Stimulated activated CD4-positive, alpha-beta T cell treated with anti-CD3 and anti-CD28 coated beads, Interleukin-12 subunit alpha, Interleukin-12 subunit beta, amount 100 ng/mL, for 48 hours (primary cell): Measurements from ENCODE around the gene ERG.

ENCODE experiments used
- DNase-seq, 3 donors: peaks; one replicate each; pipeline ENCODE4 v3.0.0-alpha.2; 2020; ENCODE audit warnings: low read depth in 2 of 3, low spot score in 1 of 3

ERG gene

GRCh38 chr21:38396325-38396724 is 102.0 kb downstream of the ERG start:
- no peak for DNase-seq

GRCh38 chr21:38395581-38395980 is 102.7 kb downstream of the ERG start:
- no peak for DNase-seq

- no peak for DNase-seq
Measured at GRCh38 chr21:38392661-38393060, 105.6 kb downstream of the ERG start.

- no peak for DNase-seq
Measured at GRCh38 chr21:38389896-38390295, 108.4 kb downstream of the ERG start.

- no peak for DNase-seq
Measured at GRCh38 chr21:38389354-38389676, 109.0 kb downstream of the ERG start.

- no peak for DNase-seq
Measured at GRCh38 chr21:38388647-38389353, 109.5 kb downstream of the ERG start.

GRCh38 chr21:38388203-38388602 is 110.1 kb downstream of the ERG start:
- no peak for DNase-seq

- no peak for DNase-seq
Measured at GRCh38 chr21:38386967-38387366, 111.3 kb downstream of the ERG start.

GRCh38 chr21:38385427-38386175 is 112.7 kb downstream of the ERG start:
- DNase-seq, result no peak

- no peak for DNase-seq
Measured at GRCh38 chr21:38384675-38385426, 113.4 kb downstream of the ERG start.

GRCh38 chr21:38384238-38384560 is 114.1 kb downstream of the ERG start:
- no peak for DNase-seq

- no peak for DNase-seq
Measured at GRCh38 chr21:38383411-38384237, 114.7 kb downstream of the ERG start.

- DNase-seq, result no peak
Measured at GRCh38 chr21:38380481-38381137, 117.7 kb downstream of the ERG start.

- no peak for DNase-seq
Measured at GRCh38 chr21:38379147-38379546, 119.1 kb downstream of the ERG start.

GRCh38 chr21:38377165-38378088 is 120.8 kb downstream of the ERG start:
- no peak for DNase-seq

- DNase-seq, result no peak
Measured at GRCh38 chr21:38376693-38377092, 121.6 kb downstream of the ERG start.

- DNase-seq, result no peak
Measured at GRCh38 chr21:38376235-38376634, 122.0 kb downstream of the ERG start.

GRCh38 chr21:38367646-38368045 is 130.6 kb downstream of the ERG start:
- no peak for DNase-seq

- DNase-seq, result no peak
Measured at GRCh38 chr21:38365521-38365920, 132.8 kb downstream of the ERG start.

- DNase-seq, result no peak
Measured at GRCh38 chr21:38363693-38364092, 134.6 kb downstream of the ERG start.
